HG03060 (cell line): Measurements from ENCODE around the gene MYOG.

ENCODE experiments used
- ATAC-seq: cut with Tn5 transposase; IDR thresholded peaks from one replicate; pipeline ENCODE4 v1.9.1; 2021; ENCODE audit warnings: low read depth, moderate number of reproducible peaks; ENCODE audit not compliant: unreplicated experiment

The MYOG gene

GRCh38 chr1:203117611-203118575, 32.1 kb upstream of the MYOG start:
- no peak for ATAC-seq

GRCh38 chr1:203116091-203116820, 30.4 kb upstream of the MYOG start:
- ATAC-seq: no peak

- no peak for ATAC-seq
Measured at GRCh38 chr1:203114202-203114601, 28.4 kb upstream of the MYOG start.

- no peak for ATAC-seq
Measured at GRCh38 chr1:203113308-203113707, 27.5 kb upstream of the MYOG start.

- ATAC-seq: no peak
Measured at GRCh38 chr1:203112475-203112874, 26.7 kb upstream of the MYOG start.

GRCh38 chr1:203104789-203105390, 19.1 kb upstream of the MYOG start:
- ATAC-seq: no peak

- ATAC-seq: no peak
Measured at GRCh38 chr1:203103829-203104495, 18.1 kb upstream of the MYOG start.

- ATAC-seq: no peak
Measured at GRCh38 chr1:203103216-203103615, 17.4 kb upstream of the MYOG start.

- no peak for ATAC-seq
Measured at GRCh38 chr1:203101813-203102634, 16.2 kb upstream of the MYOG start.

GRCh38 chr1:203100516-203100869, 14.7 kb upstream of the MYOG start:
- ATAC-seq: no peak

GRCh38 chr1:203099805-203100515, 14.1 kb upstream of the MYOG start:
- no peak for ATAC-seq

- ATAC-seq: no peak
Measured at GRCh38 chr1:203098914-203099520, 13.2 kb upstream of the MYOG start.

GRCh38 chr1:203098445-203098844, 12.6 kb upstream of the MYOG start:
- no peak for ATAC-seq

- ATAC-seq: no peak
Measured at GRCh38 chr1:203097001-203097400, 11.2 kb upstream of the MYOG start.

- ATAC-seq: no peak
Measured at GRCh38 chr1:203096566-203096965, 10.8 kb upstream of the MYOG start.

GRCh38 chr1:203095061-203095690, 9.4 kb upstream of the MYOG start:
- no peak for ATAC-seq

GRCh38 chr1:203093754-203094410, 8.1 kb upstream of the MYOG start:
- no peak for ATAC-seq

GRCh38 chr1:203091761-203092330, 6.0 kb upstream of the MYOG start:
- ATAC-seq: no peak
